Muscle of back (tissue), 13 donors: ENCODE measurements around the gene ZNF735. TPM values are rescaled to one million over a fixed set of nuclear protein-coding genes. Genes with fewer than 3 reads are reported as not detected.
"Not testable (repeated sequence)": the region's sequence is repeated elsewhere in the genome, so short reads cannot be mapped to it uniquely, and the experiment has no call there.

Source experiments
- DNase-seq, 3 donors: peaks; one replicate each; pipeline versions ENCODE4 v3.0.0 to v3.0.0-alpha.2; 2013
- long read RNA-seq, 9 donors: transcript quantifications; one replicate each; lab custom pipeline, GENCODE V29; 2026
- polyA plus RNA-seq, 10 donors: library from polyadenylated mRNA; unstranded; fragments of 120-200 nt; gene quantifications; one replicate each; pipeline ENCODE4 v1.2.1, GENCODE V29; 2013; ENCODE audit not compliant: insufficient read length in 10 of 10

Gene ZNF735
- not detected for polyA plus RNA-seq
- long read RNA-seq, donor 1, result 0 reads
- long read RNA-seq, donor 2, result 0 reads
- long read RNA-seq, donor 3, result 0 reads
- long read RNA-seq, donor 4, result 0 reads
- long read RNA-seq, donor 5, result 0 reads
- long read RNA-seq, donor 6, result 0 reads
- long read RNA-seq, donor 7, result 0 reads
- long read RNA-seq, donor 8, result 0 reads
- long read RNA-seq, donor 9, result 0 reads

GRCh38 chr7:64206903-64207302 is at the start of gene ZNF735:
TSS of gene ZNF735 (plus strand) at chr7:64207203. CDS start at chr7:64207203, 0 bp downstream.
- DNase-seq, result no peak

- not testable (repeated sequence) for DNase-seq
These were observed 36.0 kb upstream of the ZNF735 start for GRCh38 chr7:64170974-64171373.

- no peak for DNase-seq
These were observed 32.7 kb upstream of the ZNF735 start for GRCh38 chr7:64174328-64174727.

- no peak for DNase-seq
These were observed 32.1 kb upstream of the ZNF735 start for GRCh38 chr7:64174941-64175340.

GRCh38 chr7:64180989-64181388 is 26.0 kb upstream of the ZNF735 start:
- no peak for DNase-seq

GRCh38 chr7:64181586-64181985 is 25.4 kb upstream of the ZNF735 start:
- DNase-seq, result no peak

- no peak for DNase-seq
These were observed 24.8 kb upstream of the ZNF735 start for GRCh38 chr7:64182036-64182790.

- no peak for DNase-seq
These were observed 23.8 kb upstream of the ZNF735 start for GRCh38 chr7:64183126-64183742.

- no peak for DNase-seq
These were observed 23.1 kb upstream of the ZNF735 start for GRCh38 chr7:64183827-64184372.

- DNase-seq, result no peak
These were observed 22.6 kb upstream of the ZNF735 start for GRCh38 chr7:64184376-64184775.

GRCh38 chr7:64187408-64187807 is 19.6 kb upstream of the ZNF735 start:
- no peak for DNase-seq

GRCh38 chr7:64192148-64192704 is 14.8 kb upstream of the ZNF735 start:
- DNase-seq, result no peak

GRCh38 chr7:64192775-64193174 is 14.2 kb upstream of the ZNF735 start:
- no peak for DNase-seq

- not testable (repeated sequence) for DNase-seq
These were observed 12.8 kb downstream of the ZNF735 start for GRCh38 chr7:64219710-64220298.

GRCh38 chr7:64223366-64223765 is 16.4 kb downstream of the ZNF735 start:
- no peak for DNase-seq

GRCh38 chr7:64228174-64228573 is 21.2 kb downstream of the ZNF735 start, which contains the start of gene ZNF679:
TSS of gene ZNF679 (plus strand) at chr7:64228474. CDS start at chr7:64249118, 20,644 bp downstream.
- not testable (repeated sequence) for DNase-seq

GRCh38 chr7:64266341-64266919 is 59.4 kb downstream of the ZNF735 start:
- DNase-seq, result no peak
